ENCODE results near the gene GREB1. TPM values are rescaled to one million over a fixed set of nuclear protein-coding genes. Genes with fewer than 3 reads are reported as not detected.

Gene GREB1
- total and polyA plus RNA-seq, 2 of the 13 experiments (the other 11 are each of a cell fraction or from before 2014, with no cell fraction given) = 31.3 to 61.2 TPM

DNA sequence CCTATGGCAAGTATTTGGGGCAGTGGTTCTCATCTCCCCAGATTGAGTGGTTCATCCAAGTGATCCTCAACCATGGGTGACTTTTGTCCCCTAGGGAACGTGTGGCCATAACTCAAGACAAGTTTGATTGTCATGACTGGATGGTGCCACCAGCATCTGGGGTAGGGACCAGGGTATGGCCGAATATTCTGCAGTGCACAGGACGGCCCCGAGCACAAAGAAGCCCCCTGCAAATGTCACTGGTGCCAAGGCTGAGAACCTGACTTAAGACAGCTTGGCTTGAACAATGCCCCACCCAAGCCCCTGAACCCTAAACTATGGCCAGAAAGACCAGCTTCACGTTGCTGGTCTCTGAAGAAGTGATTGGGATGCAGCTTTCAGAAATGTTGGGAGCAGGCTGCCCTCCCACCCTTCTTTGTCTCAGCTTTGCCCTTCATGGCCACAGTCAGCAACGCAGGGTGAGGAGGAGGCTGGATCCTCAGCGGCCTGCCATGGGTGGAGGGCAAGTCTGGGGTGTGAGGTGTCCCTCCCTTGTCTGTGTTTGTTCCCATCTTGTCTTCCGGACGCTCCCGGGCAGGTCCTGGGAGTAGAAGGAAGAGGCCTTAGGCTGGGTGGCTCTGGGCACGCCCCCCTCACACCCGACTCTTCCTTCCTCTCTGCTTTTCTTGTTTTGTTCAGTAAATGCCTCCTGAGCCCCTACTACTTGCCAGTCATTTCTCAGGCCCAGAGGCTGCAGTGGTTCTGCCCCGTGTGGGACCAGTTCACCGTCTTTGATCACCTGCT is 43.4 kb downstream of the GREB1 start (continued):
- TF ChIP-seq, protein P1, sequence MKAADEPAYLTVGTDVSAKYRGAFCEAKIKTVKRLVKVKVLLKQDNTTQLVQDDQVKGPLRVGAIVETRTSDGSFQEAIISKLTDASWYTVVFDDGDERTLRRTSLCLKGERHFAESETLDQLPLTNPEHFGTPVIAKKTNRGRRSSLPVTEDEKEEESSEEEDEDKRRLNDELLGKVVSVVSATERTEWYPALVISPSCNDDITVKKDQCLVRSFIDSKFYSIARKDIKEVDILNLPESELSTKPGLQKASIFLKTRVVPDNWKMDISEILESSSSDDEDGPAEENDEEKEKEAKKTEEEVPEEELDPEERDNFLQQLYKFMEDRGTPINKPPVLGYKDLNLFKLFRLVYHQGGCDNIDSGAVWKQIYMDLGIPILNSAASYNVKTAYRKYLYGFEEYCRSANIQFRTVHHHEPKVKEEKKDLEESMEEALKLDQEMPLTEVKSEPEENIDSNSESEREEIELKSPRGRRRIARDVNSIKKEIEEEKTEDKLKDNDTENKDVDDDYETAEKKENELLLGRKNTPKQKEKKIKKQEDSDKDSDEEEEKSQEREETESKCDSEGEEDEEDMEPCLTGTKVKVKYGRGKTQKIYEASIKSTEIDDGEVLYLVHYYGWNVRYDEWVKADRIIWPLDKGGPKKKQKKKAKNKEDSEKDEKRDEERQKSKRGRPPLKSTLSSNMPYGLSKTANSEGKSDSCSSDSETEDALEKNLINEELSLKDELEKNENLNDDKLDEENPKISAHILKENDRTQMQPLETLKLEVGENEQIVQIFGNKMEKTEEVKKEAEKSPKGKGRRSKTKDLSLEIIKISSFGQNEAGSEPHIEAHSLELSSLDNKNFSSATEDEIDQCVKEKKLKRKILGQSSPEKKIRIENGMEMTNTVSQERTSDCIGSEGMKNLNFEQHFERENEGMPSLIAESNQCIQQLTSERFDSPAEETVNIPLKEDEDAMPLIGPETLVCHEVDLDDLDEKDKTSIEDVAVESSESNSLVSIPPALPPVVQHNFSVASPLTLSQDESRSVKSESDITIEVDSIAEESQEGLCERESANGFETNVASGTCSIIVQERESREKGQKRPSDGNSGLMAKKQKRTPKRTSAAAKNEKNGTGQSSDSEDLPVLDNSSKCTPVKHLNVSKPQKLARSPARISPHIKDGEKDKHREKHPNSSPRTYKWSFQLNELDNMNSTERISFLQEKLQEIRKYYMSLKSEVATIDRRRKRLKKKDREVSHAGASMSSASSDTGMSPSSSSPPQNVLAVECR (CRISPR knock-in tag; IDR thresholded peaks at IDR 0.05; ENCODE audit: borderline replicate concordance) = 0 out of 2 replicates have a peak, but pooled peaks have one; percentile 29
- TF ChIP-seq AGO2 (optimal IDR thresholded peaks at IDR 0.05; ENCODE audit: low read depth, low read length) (peak; percentile 14), KMT2B (CRISPR knock-in tag; IDR thresholded peaks at IDR 0.05) (no peak), SMAD3 (CRISPR knock-in tag; IDR thresholded peaks at IDR 0.05) (no peak)
- TF ChIP-seq, protein P2, sequence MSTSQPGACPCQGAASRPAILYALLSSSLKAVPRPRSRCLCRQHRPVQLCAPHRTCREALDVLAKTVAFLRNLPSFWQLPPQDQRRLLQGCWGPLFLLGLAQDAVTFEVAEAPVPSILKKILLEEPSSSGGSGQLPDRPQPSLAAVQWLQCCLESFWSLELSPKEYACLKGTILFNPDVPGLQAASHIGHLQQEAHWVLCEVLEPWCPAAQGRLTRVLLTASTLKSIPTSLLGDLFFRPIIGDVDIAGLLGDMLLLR (CRISPR knock-in tag; IDR thresholded peaks at IDR 0.05) = no peak
- TF ChIP-seq, protein P3, sequence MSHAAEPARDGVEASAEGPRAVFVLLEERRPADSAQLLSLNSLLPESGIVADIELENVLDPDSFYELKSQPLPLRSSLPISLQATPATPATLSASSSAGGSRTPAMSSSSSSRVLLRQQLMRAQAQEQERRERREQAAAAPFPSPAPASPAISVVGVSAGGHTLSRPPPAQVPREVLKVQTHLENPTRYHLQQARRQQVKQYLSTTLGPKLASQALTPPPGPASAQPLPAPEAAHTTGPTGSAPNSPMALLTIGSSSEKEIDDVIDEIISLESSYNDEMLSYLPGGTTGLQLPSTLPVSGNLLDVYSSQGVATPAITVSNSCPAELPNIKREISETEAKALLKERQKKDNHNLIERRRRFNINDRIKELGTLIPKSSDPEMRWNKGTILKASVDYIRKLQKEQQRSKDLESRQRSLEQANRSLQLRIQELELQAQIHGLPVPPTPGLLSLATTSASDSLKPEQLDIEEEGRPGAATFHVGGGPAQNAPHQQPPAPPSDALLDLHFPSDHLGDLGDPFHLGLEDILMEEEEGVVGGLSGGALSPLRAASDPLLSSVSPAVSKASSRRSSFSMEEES (CRISPR knock-in tag; IDR thresholded peaks at IDR 0.05) = no peak

All from HepG2 (cell line).